GM19023 (cell line): ENCODE data around the gene DQX1.

Experiments
- ATAC-seq: cut with Tn5 transposase; IDR thresholded peaks from one replicate; pipeline ENCODE4 v1.9.1; 2021; ENCODE audit warnings: mild to moderate bottlenecking, moderate library complexity; ENCODE audit not compliant: unreplicated experiment

DQX1 gene

GRCh38 chr2:74554820-74555531 is 28.9 kb upstream of the DQX1 start:
- peak; percentile 55 for ATAC-seq

GRCh38 chr2:74553892-74554819 is 28.1 kb upstream of the DQX1 start, which contains the start of the genes DOK1 and LOXL3:
DOK1 (plus strand) TSS chr2:74554720; CDS start chr2:74554755, 35 bp downstream.
LOXL3 (minus strand) TSS chr2:74553942; CDS start chr2:74552634, 1,308 bp downstream.
- peak; percentile 64 for ATAC-seq

- ATAC-seq, result no peak
Measured at GRCh38 chr2:74552914-74553811, 27.1 kb upstream of the DQX1 start.

GRCh38 chr2:74551942-74552913 is 26.2 kb upstream of the DQX1 start:
- no peak for ATAC-seq

- no peak for ATAC-seq
Measured at GRCh38 chr2:74551530-74551929, 25.5 kb upstream of the DQX1 start.

- no peak for ATAC-seq
Measured at GRCh38 chr2:74550231-74550630, 24.2 kb upstream of the DQX1 start.

GRCh38 chr2:74548900-74549826 is 23.1 kb upstream of the DQX1 start:
- peak; percentile 38 for ATAC-seq

GRCh38 chr2:74548285-74548899 is 22.4 kb upstream of the DQX1 start:
- ATAC-seq, result no peak

- ATAC-seq, result no peak
Measured at GRCh38 chr2:74546004-74546403, 20.0 kb upstream of the DQX1 start.

GRCh38 chr2:74544634-74545033 is 18.6 kb upstream of the DQX1 start:
- no peak for ATAC-seq

GRCh38 chr2:74542978-74543377 is 16.9 kb upstream of the DQX1 start:
- ATAC-seq, result no peak

GRCh38 chr2:74540291-74540690 is 14.3 kb upstream of the DQX1 start:
- no peak for ATAC-seq

- peak; percentile 49 for ATAC-seq
Measured at GRCh38 chr2:74538881-74539339, 12.9 kb upstream of the DQX1 start.

GRCh38 chr2:74537140-74537539 is 11.1 kb upstream of the DQX1 start:
- ATAC-seq, result no peak

- ATAC-seq, result no peak
Measured at GRCh38 chr2:74536166-74536950, 10.3 kb upstream of the DQX1 start.

- no peak for ATAC-seq
Measured at GRCh38 chr2:74535440-74535965, 9.5 kb upstream of the DQX1 start.

GRCh38 chr2:74534411-74534810 is 8.4 kb upstream of the DQX1 start:
- ATAC-seq, result no peak
